HG03025 (cell line): Measurements from ENCODE around the gene ST3GAL3.

ENCODE experiments used
- ATAC-seq: cut with Tn5 transposase; IDR thresholded peaks from one replicate; pipeline ENCODE4 v1.9.1; 2021; ENCODE audit warnings: mild to moderate bottlenecking, moderate library complexity; ENCODE audit not compliant: unreplicated experiment, low FRiP score

The ST3GAL3 gene

GRCh38 chr1:43843684-43844083 is 136.3 kb downstream of the ST3GAL3 start:
- no peak for ATAC-seq

GRCh38 chr1:43844114-43844513 is 136.8 kb downstream of the ST3GAL3 start:
- no peak for ATAC-seq

- no peak for ATAC-seq
Observed at GRCh38 chr1:43847290-43847689, 140.0 kb downstream of the ST3GAL3 start.

GRCh38 chr1:43847882-43848281 is 140.5 kb downstream of the ST3GAL3 start:
- ATAC-seq: no peak

- no peak for ATAC-seq
Observed at GRCh38 chr1:43849670-43850069, 142.3 kb downstream of the ST3GAL3 start.

GRCh38 chr1:43850591-43851233 is 143.4 kb downstream of the ST3GAL3 start:
- ATAC-seq: no peak

- ATAC-seq: no peak
Observed at GRCh38 chr1:43851561-43852338, 144.4 kb downstream of the ST3GAL3 start.

GRCh38 chr1:43853161-43853921 is 146.0 kb downstream of the ST3GAL3 start:
- ATAC-seq: no peak

GRCh38 chr1:43854473-43854872 is 147.1 kb downstream of the ST3GAL3 start:
- no peak for ATAC-seq

- no peak for ATAC-seq
Observed at GRCh38 chr1:43856188-43856587, 148.9 kb downstream of the ST3GAL3 start.

- ATAC-seq: no peak
Observed at GRCh38 chr1:43857163-43857562, 149.8 kb downstream of the ST3GAL3 start.

- ATAC-seq: no peak
Observed at GRCh38 chr1:43858324-43858723, 151.0 kb downstream of the ST3GAL3 start.

- no peak for ATAC-seq
Observed at GRCh38 chr1:43861337-43861736, 154.0 kb downstream of the ST3GAL3 start.

- no peak for ATAC-seq
Observed at GRCh38 chr1:43861988-43862735, 154.8 kb downstream of the ST3GAL3 start.

- no peak for ATAC-seq
Observed at GRCh38 chr1:43864111-43865045, 157.0 kb downstream of the ST3GAL3 start.

GRCh38 chr1:43866201-43866600 is 158.9 kb downstream of the ST3GAL3 start:
- no peak for ATAC-seq

GRCh38 chr1:43867976-43868740 is 160.8 kb downstream of the ST3GAL3 start:
- ATAC-seq: no peak

- ATAC-seq: no peak
Observed at GRCh38 chr1:43868741-43869067, 161.4 kb downstream of the ST3GAL3 start.

- no peak for ATAC-seq
Observed at GRCh38 chr1:43870306-43870705, 163.0 kb downstream of the ST3GAL3 start.
